K562 (cell line): ENCODE data around the gene TMIGD1. TPM values are rescaled to one million over a fixed set of nuclear protein-coding genes. Genes with fewer than 3 reads are reported as not detected.

Experiments
- CCAR2 ChIP-seq: fragments of 200-400 bp; formaldehyde crosslinking; IDR thresholded peaks from 2 replicates; pipeline ENCODE4 v1.6.1; 2017; ENCODE audit warnings: mild to moderate bottlenecking, low read depth, low read length
- CHD2 ChIP-seq: IDR thresholded peaks from 2 replicates; pipeline ENCODE4 v1.6.1; 2011; ENCODE audit warnings: low read depth, low read length
- KAT8 ChIP-seq: fragments of 450-650 bp; IDR thresholded peaks from 2 replicates; pipeline ENCODE4 v1.6.1; 2016; ENCODE audit warnings: low read depth, mild to moderate bottlenecking
- KLF1 ChIP-seq: fragments of 450-650 bp; IDR thresholded peaks from 2 replicates; pipeline ENCODE4 v1.6.1; 2016; ENCODE audit warnings: missing genetic modification characterization, missing compliant biosample characterization
- MBD1 ChIP-seq: fragments of 250-450 bp; sonication (Bioruptor Pico); IDR thresholded peaks from 2 replicates; pipeline ENCODE4 v1.8.0; 2022; ENCODE audit warnings: inconsistent platforms
- MEIS2 ChIP-seq: fragments of 450-650 bp; IDR thresholded peaks from 2 replicates; pipeline ENCODE4 v1.6.1; 2014; ENCODE audit warnings: mild to moderate bottlenecking; ENCODE audit not compliant: partially characterized antibody
- MXI1 ChIP-seq: IDR thresholded peaks from 2 replicates; pipeline ENCODE4 v1.6.1; 2011; ENCODE audit warnings: low read depth, mild to moderate bottlenecking, improper control_type of control experiment, low read length
- NKRF ChIP-seq: fragments of 450-650 bp; IDR thresholded peaks from 2 replicates; pipeline ENCODE4 v1.6.1; 2016; ENCODE audit warnings: borderline replicate concordance
- TBP ChIP-seq: optimal IDR thresholded peaks from 2 replicates; pipeline ENCODE3; 2011; ENCODE audit warnings: low read depth, low read length, improper control_type of control experiment
- ZNF280B ChIP-seq: fragments of 250-450 bp; sonication (Bioruptor Pico); IDR thresholded peaks from 2 replicates; pipeline ENCODE4 v1.5.1; 2021; ENCODE audit warnings: mild to moderate bottlenecking
- ZNF384 ChIP-seq: IDR thresholded peaks from 2 replicates; pipeline ENCODE4 v1.6.1; 2012; ENCODE audit warnings: low read depth, low read length, improper control_type of control experiment
- polyA plus RNA-seq, 8 experiments: library from polyadenylated mRNA; depleted of rRNA in 4 of 8; stranded (reverse) in 5 of 8; unstranded in 3 of 8; fragments of >200 nt; fragmentation: Nextera tagmentation in 2 of 8; fragmentation: Illumina TruSeq in 1 of 8; extraction: Ambion mirVana in 2 of 8; extraction: Trizol in 1 of 8; gene quantifications; 2 replicates each; pipeline versions ENCODE4 v1.2.1 to v1.2.3, GENCODE V29; 2011 to 2014; ENCODE audit warnings: inconsistent platforms in 1 of 8, missing spikeins in 1 of 8
- total RNA-seq, 7 experiments: library from RNA; depleted of rRNA in 6 of 7; stranded (reverse); fragments of >200 nt in 6 of 7; fragmentation: Illumina TruSeq in 2 of 7; extraction: Trizol in 2 of 7; gene quantifications; 2 replicates each; pipeline versions ENCODE4 v1.2.1 to v1.2.3, GENCODE V29; 2011 to 2021; ENCODE audit warnings: low replicate concordance in 1 of 7
- TF ChIP-seq, protein P1 (sequence below): sonication (generic); formaldehyde crosslinking; IDR thresholded peaks from 2 replicates; pipeline ENCODE4 v1.8.0; 2022; ENCODE audit warnings: mild to moderate bottlenecking, missing genetic modification reagents
- TF ChIP-seq, protein P2 (sequence below): sonication (generic); formaldehyde crosslinking; IDR thresholded peaks from 2 replicates; pipeline ENCODE4 v1.8.0; 2022; ENCODE audit warnings: missing genetic modification reagents, mild to moderate bottlenecking, moderate library complexity, borderline replicate concordance
- TF ChIP-seq, protein P3 (sequence below): fragments of 200-800 bp; sonication (Bioruptor generic); IDR thresholded peaks from 2 replicates; pipeline ENCODE4 v1.6.1; 2016; ENCODE audit warnings: missing genetic modification characterization, missing compliant biosample characterization

Gene TMIGD1
- total and polyA plus RNA-seq, 9 of the 15 experiments (the other 6 are each of a cell fraction or from before 2014, with no cell fraction given) = not detected

- TF ChIP-seq TBP (no peak), KLF1 (tag) (no peak), NKRF (peak; percentile 60; the same call in 1 of the 2 replicates), ZNF384 (no peak), ZNF280B (CRISPR knock-in tag) (no peak), MXI1 (0 out of 2 replicates have a peak, but pooled peaks have one; percentile 18), MBD1 (CRISPR knock-in tag) (no peak), KAT8 (no peak), MEIS2 (no peak), CCAR2 (no peak), CHD2 (no peak)
- TF ChIP-seq, protein P1, sequence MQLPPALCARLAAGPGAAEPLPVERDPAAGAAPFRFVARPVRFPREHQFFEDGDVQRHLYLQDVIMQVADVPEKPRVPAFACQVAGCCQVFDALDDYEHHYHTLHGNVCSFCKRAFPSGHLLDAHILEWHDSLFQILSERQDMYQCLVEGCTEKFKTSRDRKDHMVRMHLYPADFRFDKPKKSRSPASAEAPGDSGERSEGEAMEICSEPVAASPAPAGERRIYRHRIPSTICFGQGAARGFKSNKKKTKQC = no peak
- TF ChIP-seq, protein P2, sequence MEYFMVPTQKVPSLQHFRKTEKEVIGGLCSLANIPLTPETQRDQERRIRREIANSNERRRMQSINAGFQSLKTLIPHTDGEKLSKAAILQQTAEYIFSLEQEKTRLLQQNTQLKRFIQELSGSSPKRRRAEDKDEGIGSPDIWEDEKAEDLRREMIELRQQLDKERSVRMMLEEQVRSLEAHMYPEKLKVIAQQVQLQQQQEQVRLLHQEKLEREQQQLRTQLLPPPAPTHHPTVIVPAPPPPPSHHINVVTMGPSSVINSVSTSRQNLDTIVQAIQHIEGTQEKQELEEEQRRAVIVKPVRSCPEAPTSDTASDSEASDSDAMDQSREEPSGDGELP (CRISPR knock-in tag) = no peak
- TF ChIP-seq, protein P3, sequence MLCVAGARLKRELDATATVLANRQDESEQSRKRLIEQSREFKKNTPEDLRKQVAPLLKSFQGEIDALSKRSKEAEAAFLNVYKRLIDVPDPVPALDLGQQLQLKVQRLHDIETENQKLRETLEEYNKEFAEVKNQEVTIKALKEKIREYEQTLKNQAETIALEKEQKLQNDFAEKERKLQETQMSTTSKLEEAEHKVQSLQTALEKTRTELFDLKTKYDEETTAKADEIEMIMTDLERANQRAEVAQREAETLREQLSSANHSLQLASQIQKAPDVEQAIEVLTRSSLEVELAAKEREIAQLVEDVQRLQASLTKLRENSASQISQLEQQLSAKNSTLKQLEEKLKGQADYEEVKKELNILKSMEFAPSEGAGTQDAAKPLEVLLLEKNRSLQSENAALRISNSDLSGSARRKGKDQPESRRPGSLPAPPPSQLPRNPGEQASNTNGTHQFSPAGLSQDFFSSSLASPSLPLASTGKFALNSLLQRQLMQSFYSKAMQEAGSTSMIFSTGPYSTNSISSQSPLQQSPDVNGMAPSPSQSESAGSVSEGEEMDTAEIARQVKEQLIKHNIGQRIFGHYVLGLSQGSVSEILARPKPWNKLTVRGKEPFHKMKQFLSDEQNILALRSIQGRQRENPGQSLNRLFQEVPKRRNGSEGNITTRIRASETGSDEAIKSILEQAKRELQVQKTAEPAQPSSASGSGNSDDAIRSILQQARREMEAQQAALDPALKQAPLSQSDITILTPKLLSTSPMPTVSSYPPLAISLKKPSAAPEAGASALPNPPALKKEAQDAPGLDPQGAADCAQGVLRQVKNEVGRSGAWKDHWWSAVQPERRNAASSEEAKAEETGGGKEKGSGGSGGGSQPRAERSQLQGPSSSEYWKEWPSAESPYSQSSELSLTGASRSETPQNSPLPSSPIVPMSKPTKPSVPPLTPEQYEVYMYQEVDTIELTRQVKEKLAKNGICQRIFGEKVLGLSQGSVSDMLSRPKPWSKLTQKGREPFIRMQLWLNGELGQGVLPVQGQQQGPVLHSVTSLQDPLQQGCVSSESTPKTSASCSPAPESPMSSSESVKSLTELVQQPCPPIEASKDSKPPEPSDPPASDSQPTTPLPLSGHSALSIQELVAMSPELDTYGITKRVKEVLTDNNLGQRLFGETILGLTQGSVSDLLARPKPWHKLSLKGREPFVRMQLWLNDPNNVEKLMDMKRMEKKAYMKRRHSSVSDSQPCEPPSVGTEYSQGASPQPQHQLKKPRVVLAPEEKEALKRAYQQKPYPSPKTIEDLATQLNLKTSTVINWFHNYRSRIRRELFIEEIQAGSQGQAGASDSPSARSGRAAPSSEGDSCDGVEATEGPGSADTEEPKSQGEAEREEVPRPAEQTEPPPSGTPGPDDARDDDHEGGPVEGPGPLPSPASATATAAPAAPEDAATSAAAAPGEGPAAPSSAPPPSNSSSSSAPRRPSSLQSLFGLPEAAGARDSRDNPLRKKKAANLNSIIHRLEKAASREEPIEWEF (CRISPR knock-in tag) = no peak
These were observed 42.9 kb downstream of the TMIGD1 start (continued) for GRCh38 chr17:30290696-30291542.
